HepG2 (cell line): Measurements from ENCODE around the gene BRD1. TPM values are rescaled to one million over a fixed set of nuclear protein-coding genes. Genes with fewer than 3 reads are reported as not detected.
A peak's percentile ranks its signal among the peaks of the same experiment; 100 is the strongest.

ENCODE experiments used
- ATAC-seq: fragments of 200-7000 bp; cut with Tn5 transposase; 3 replicates; pipeline ENCODE4 v1.9.1; 2020; ENCODE audit warnings: mild to moderate bottlenecking, moderate library complexity
- BruUV-seq: library from RNA; stranded (reverse); fragments of 400-500 nt; replicated peaks from 2 replicates; lab custom pipeline; 2021; lab: Mats Ljungman, UMichigan
- CTCF ChIA-PET: fragments of 300-600 bp; formaldehyde crosslinking; extraction: SDS; loops from one replicate; lab custom pipeline; 2021; ENCODE audit warnings: low total read pairs, inconsistent platforms, low intra/inter-chr PET ratio; lab: Yijun Ruan, JAX
- POLR2A ChIA-PET: fragments of 350-600 bp; sonication (Branson Sonifier 250); formaldehyde crosslinking; loops from one replicate; lab custom pipeline; 2020; ENCODE audit warnings: antibody characterized with exemption, inconsistent platforms; lab: Yijun Ruan, JAX
- DNase-seq: peaks from one replicate; pipeline ENCODE4 v3.0.0-alpha.2; 2015; ENCODE audit warnings: low spot score
- FAIRE-seq: peaks from 3 replicates; lab custom pipeline; 2011; peaks lifted over from hg19 to GRCh38; lab: Jason Lieb, UNC
- H2AFZ ChIP-seq: one replicate; pipeline ENCODE4 v1.6.1; 2011; ENCODE audit warnings: low read length, inconsistent platforms
- H3K27ac ChIP-seq: fragments of 300-600 bp; 3 replicates; pipeline ENCODE4 v1.8.0; 2011; ENCODE audit warnings: mixed run types, mild to moderate bottlenecking, mixed read lengths, low read length, inconsistent platforms; ENCODE audit not compliant: insufficient read depth; ENCODE audit errors: extremely low read length
- H3K27me3 ChIP-seq, 2 experiments: fragments of 200-600 bp in 1 of 2; 2 replicates in 1 of 2; 3 replicates in 1 of 2; pipeline versions ENCODE4 v1.6.0 to v1.8.0; 2011; ENCODE audit warnings: low read length in 2 of 2, mild to moderate bottlenecking in 2 of 2, moderate library complexity in 2 of 2, inconsistent platforms in 1 of 2; ENCODE audit not compliant: insufficient read depth in 2 of 2, control insufficient read depth in 1 of 2
- H3K36me3 ChIP-seq, 2 experiments: fragments of 200-600 bp in 1 of 2; replicated peaks in 1 of 2; 2 replicates in 1 of 2; 3 replicates in 1 of 2; pipeline versions ENCODE4 v1.5.1 to v1.8.0; 2011; ENCODE audit warnings: low read length in 2 of 2, inconsistent platforms in 1 of 2; ENCODE audit not compliant: insufficient read depth in 2 of 2, control insufficient read depth in 1 of 2
- H3K4me1 ChIP-seq: 2 replicates; pipeline ENCODE4 v1.5.1; 2012; ENCODE audit warnings: low read length, inconsistent platforms; ENCODE audit not compliant: insufficient read depth
- H3K4me2 ChIP-seq: 2 replicates; pipeline ENCODE4 v1.6.0; 2011; ENCODE audit warnings: low read depth, low read length, inconsistent platforms
- H3K4me3 ChIP-seq, 3 experiments: fragments of 200-600 bp in 1 of 3; sonication (generic), shearing (Covaris generic) in 1 of 3; replicated peaks in 1 of 3; 2 replicates each; pipeline ENCODE4 v1.5.1; 2011 to 2016; ENCODE audit warnings: low read length in 3 of 3, inconsistent platforms in 2 of 3, low read depth in 2 of 3, mild to moderate bottlenecking in 2 of 3, control low read depth in 1 of 3, mixed read lengths in 1 of 3; ENCODE audit not compliant: insufficient read depth in 1 of 3
- H3K79me2 ChIP-seq: one replicate; pipeline ENCODE4 v1.6.1; 2011; ENCODE audit warnings: low read length, inconsistent platforms; ENCODE audit not compliant: insufficient read depth
- H3K9ac ChIP-seq: 2 replicates; pipeline ENCODE4 v1.6.0; 2011; ENCODE audit warnings: mild to moderate bottlenecking, low read depth, low read length, inconsistent platforms; ENCODE audit not compliant: insufficient read depth
- H3K9me3 ChIP-seq: 2 replicates; pipeline ENCODE4 v1.5.1; 2012; ENCODE audit warnings: mild to moderate bottlenecking, low read length
- H4K20me1 ChIP-seq: 2 replicates; pipeline ENCODE4 v1.6.0; 2011; ENCODE audit warnings: inconsistent platforms, mild to moderate bottlenecking, low read length, moderate library complexity; ENCODE audit not compliant: insufficient read depth
- ARHGAP35 ChIP-seq: sonication (generic); formaldehyde crosslinking; IDR thresholded peaks from 2 replicates; pipeline ENCODE4 v1.9.0; 2022; ENCODE audit warnings: mild to moderate bottlenecking, inconsistent platforms, moderate library complexity, missing genetic modification reagents, borderline replicate concordance
- CTCF ChIP-seq: sonication (generic); formaldehyde crosslinking; IDR thresholded peaks from 2 replicates; pipeline ENCODE4 v1.5.0; 2020; ENCODE audit warnings: mild to moderate bottlenecking, missing genetic modification reagents, moderate library complexity
- LRRFIP1 ChIP-seq: sonication (generic); formaldehyde crosslinking; conservative IDR thresholded peaks from 2 replicates; pipeline ENCODE4 v1.4.0; 2020; ENCODE audit warnings: missing genetic modification reagents
- PLRG1 ChIP-seq: fragments of 450-650 bp; conservative IDR thresholded peaks from 2 replicates; pipeline ENCODE4 v1.6.1; 2016
- RNF2 ChIP-seq: fragments of 450-650 bp; conservative IDR thresholded peaks from 2 replicates; pipeline ENCODE4 v1.6.1; 2016; ENCODE audit warnings: low read depth
- SALL1 ChIP-seq: sonication (generic); formaldehyde crosslinking; IDR thresholded peaks from 2 replicates; pipeline ENCODE4 v1.8.0; 2022; ENCODE audit warnings: mild to moderate bottlenecking, missing genetic modification reagents
- SNAI1 ChIP-seq: sonication (generic); formaldehyde crosslinking; IDR thresholded peaks from 2 replicates; pipeline ENCODE4 v1.5.0; 2020; ENCODE audit warnings: mild to moderate bottlenecking, missing genetic modification reagents, borderline replicate concordance
- TAF1 ChIP-seq: sonication (generic); formaldehyde crosslinking; IDR thresholded peaks from 2 replicates; pipeline ENCODE4 v1.4.0; 2020; ENCODE audit warnings: missing genetic modification reagents
- THAP8 ChIP-seq: sonication (generic); formaldehyde crosslinking; IDR thresholded peaks from 2 replicates; pipeline ENCODE4 v1.5.1; 2020; ENCODE audit warnings: missing genetic modification reagents, mild to moderate bottlenecking, borderline replicate concordance
- UBTF ChIP-seq: sonication (generic); formaldehyde crosslinking; IDR thresholded peaks from 2 replicates; pipeline ENCODE4 v1.4.0; 2020; ENCODE audit warnings: mild to moderate bottlenecking, missing genetic modification reagents
- ZFX ChIP-seq: sonication (generic); formaldehyde crosslinking; IDR thresholded peaks from 2 replicates; pipeline ENCODE4 v1.4.0; 2020; ENCODE audit warnings: mild to moderate bottlenecking, low read depth, missing genetic modification reagents, moderate library complexity
- ZNF205 ChIP-seq: IDR thresholded peaks from 2 replicates; pipeline ENCODE4 v1.6.1; 2018; ENCODE audit warnings: missing biosample characterization, missing genetic modification reagents
- ZNF280D ChIP-seq: sonication (generic); formaldehyde crosslinking; IDR thresholded peaks from 2 replicates; pipeline ENCODE4 v1.5.1; 2020; ENCODE audit warnings: mild to moderate bottlenecking, missing genetic modification reagents
- ZNF292 ChIP-seq: sonication (generic); formaldehyde crosslinking; IDR thresholded peaks from 2 replicates; pipeline ENCODE4 v1.8.1; 2022; ENCODE audit warnings: mild to moderate bottlenecking, low read depth, missing genetic modification reagents, borderline replicate concordance
- WGBS: methylation state at CpG from one replicate; pipeline ENCODE4 v1.1.6; 2017; ENCODE audit warnings: low lambda C conversion rate; 5-methylcytosine and 5-hydroxymethylcytosine counted together
- in situ Hi-C: cut with HindIII; loops from 2 replicates; pipeline ENCODE4 v1.10.0; 2017; ENCODE audit warnings: low pct_unique_long_range_greater_than_20kb; ENCODE audit not compliant: extremely low pct_ligation_motif_present
- intact Hi-C: fragments of 100-400 bp; cut with micrococcal nuclease; formaldehyde crosslinking; loops from one replicate; pipeline ENCODE4 v1.10.0; 2022; ENCODE audit not compliant: unreplicated experiment
- polyA plus RNA-seq, 8 experiments: library from polyadenylated mRNA; depleted of rRNA in 3 of 8; stranded (reverse) in 7 of 8; unstranded in 1 of 8; fragments of >200 nt; fragmentation: Illumina TruSeq in 4 of 8; extraction: Trizol in 4 of 8; gene quantifications; 2 replicates each; pipeline versions ENCODE4 v1.2.1 to v1.2.3, GENCODE V29; 2011 to 2016; ENCODE audit warnings: low read depth in 4 of 8, missing spikeins in 1 of 8, mixed read lengths in 1 of 8; ENCODE audit not compliant: insufficient read depth in 1 of 8
- total RNA-seq, 5 experiments: library from RNA; depleted of rRNA; stranded (reverse); fragments of >200 nt; fragmentation: Illumina TruSeq; extraction: Trizol; gene quantifications; 2 replicates each; pipeline ENCODE4 v1.2.3, GENCODE V29; 2016; ENCODE audit warnings: low read depth in 1 of 5

Gene BRD1
- total and polyA plus RNA-seq, 2 of the 13 experiments (the other 11 are each of a cell fraction or from before 2014, with no cell fraction given), result 5.1 to 12.0 TPM

GRCh38 chr22:49752598-49753091 is 75.0 kb downstream of the BRD1 start:
- DNase-seq (no peak), FAIRE-seq (no peak), ATAC-seq (peak; percentile 46)
- H3K36me3 ChIP-seq, result no peaks in the 10 kb centered on the region
- H2AFZ ChIP-seq, result no peak overlapping the region
- no peak overlapping the region for H3K4me3 ChIP-seq
- intact Hi-C loops, result no loop called here
- CTCF ChIA-PET, result no interaction called here
- H4K20me1 ChIP-seq, result no peaks in the 10 kb centered on the region
- H3K9ac ChIP-seq, result no peak overlapping the region
- H3K27ac ChIP-seq, result no peak overlapping the region
- peaks cover 10 to 49% of the 10 kb centered on the region in 2 experiments for H3K27me3 ChIP-seq
- in situ Hi-C loops, result no loop called here
- 2% methylated on average over 11 of the region's 21 CpGs for WGBS
- H3K4me2 ChIP-seq, result peak overlapping the region; percentile 21; the same call in 1 of the 2 replicates
- no peaks in the 10 kb centered on the region for H3K9me3 ChIP-seq
- BruUV-seq, result no TSS peak
- POLR2A ChIA-PET, result no interaction called here
- H3K4me1 ChIP-seq, result peaks cover 9% of the 10 kb centered on the region
- no peaks in the 10 kb centered on the region for H3K79me2 ChIP-seq
- TF ChIP-seq ARHGAP35 (CRISPR knock-in tag) (no peak), SNAI1 (CRISPR knock-in tag) (no peak), RNF2 (no peak), UBTF (CRISPR knock-in tag) (0 out of 2 replicates have a peak, but pooled peaks have one; percentile 15), THAP8 (CRISPR knock-in tag) (no peak), ZFX (no peak), PLRG1 (no peak), ZNF205 (CRISPR knock-in tag) (no peak), LRRFIP1 (CRISPR knock-in tag) (no peak), ZNF280D (CRISPR knock-in tag) (no peak), ZNF292 (CRISPR knock-in tag) (no peak), TAF1 (CRISPR knock-in tag) (no peak), CTCF (peak; percentile 15; the same call in 1 of the 2 replicates), SALL1 (CRISPR knock-in tag) (peak; percentile 15; the same call in 1 of the 2 replicates)
